HG02884 (cell line): ENCODE data around the gene RASA3.

ENCODE experiments used
- ATAC-seq: cut with Tn5 transposase; IDR thresholded peaks from one replicate; pipeline ENCODE4 v1.9.1; 2021; ENCODE audit warnings: mild to moderate bottlenecking, moderate library complexity; ENCODE audit not compliant: unreplicated experiment

The RASA3 gene

DNA sequence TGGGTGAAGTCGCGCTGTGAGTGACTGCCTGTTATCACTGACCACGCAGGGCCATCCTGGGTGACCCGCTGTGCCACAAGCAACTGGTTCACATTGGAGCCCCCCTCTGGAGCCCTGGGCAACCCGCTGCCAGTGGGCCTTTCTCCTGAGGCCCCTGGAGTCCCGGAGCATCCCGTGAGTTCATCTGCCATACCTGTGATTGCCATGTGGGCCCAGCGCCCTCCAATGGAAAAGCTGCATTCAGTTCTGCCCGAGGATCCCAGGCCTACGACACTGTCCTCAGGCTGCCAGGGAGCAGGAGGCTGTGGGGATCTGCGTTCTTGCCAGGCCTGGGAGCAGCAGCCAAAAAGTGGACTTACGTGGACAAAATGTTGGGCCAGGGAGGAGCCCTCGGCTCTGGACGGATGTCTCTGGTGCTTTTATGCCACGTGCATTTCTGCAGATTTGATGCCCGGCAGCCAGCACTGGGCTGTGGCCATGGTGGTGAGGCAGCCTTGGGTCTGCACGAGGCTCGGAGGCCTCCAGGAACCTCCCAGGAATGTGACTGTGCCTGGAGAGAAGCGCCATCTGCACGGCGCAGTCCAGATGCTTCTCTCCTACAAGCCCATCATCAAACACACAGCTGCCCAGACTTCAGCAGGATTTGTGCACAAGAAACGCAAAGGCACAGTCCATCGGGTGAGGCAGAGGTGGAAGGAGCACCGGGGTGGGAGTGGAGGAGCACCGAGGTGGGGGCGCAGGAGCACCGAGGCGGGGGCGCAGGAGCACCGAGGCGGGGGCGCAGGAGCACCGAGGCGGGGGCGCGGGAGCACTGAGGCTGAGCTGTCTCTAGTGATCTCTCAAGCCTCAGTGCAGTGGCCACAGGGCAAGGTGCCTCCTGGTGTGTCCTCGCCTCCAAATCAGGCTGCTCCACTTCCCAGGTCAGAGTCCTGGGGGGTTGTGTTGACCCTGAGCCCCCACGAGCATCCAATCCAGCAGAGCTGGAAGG is 202.5 kb downstream of the RASA3 start:
- ATAC-seq: no peak

DNA sequence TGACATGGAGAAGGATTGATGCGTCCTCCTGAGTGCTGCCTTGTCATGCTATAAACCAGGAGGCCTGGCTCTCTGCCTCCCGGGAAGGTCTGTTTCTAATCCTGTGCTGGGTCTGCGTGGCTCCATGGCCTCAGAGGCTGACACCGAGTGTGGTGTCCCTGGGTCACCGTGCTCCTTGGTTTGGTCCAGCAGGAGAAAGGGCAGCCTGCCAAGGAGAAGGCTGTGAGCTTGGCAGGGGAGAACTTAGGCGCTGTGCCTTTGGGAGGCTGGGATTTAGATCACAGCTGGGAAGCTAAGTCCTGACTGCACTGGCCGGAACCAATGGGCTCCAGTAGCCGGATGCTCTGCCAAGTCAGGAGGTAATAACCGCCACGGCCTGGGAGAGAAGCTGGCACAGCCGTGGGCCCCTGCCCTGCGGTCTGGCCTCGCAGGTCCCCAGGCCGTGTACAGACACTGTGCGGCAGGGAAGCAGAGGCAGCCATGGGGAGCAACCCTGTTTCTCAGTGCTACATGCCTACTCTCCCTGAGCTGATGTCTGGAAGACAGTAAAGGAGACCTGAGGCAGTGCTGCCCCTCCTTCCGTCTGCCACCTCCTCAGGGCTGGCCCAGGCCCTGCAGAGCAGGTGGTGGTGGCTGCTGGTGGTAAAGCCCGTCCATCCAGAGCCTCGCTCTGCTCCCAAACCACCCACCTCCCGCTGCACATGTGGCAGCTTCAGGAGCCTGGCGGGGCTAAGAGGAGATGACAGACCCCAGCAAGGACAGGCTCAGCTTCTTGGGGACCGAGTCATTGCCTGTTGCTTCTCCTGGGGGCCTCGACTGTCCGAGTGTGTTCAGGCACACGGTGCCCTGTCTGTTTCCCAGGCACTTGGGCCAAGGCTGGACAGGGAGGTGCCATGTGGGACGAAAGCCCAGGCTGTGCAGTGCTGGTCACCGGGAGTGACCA is 203.5 kb downstream of the RASA3 start:
- ATAC-seq: no peak
